NCI-H1105 (cell line): ENCODE results near the gene CREB5.
"Not testable (repeated sequence)": the region's sequence is repeated elsewhere in the genome, so short reads cannot be mapped to it uniquely, and the experiment has no call there.

Source experiments
- DNase-seq: peaks from one replicate; lab custom pipeline; 2025; lab: John Stamatoyannopoulos, UW

CREB5 gene

DNA sequence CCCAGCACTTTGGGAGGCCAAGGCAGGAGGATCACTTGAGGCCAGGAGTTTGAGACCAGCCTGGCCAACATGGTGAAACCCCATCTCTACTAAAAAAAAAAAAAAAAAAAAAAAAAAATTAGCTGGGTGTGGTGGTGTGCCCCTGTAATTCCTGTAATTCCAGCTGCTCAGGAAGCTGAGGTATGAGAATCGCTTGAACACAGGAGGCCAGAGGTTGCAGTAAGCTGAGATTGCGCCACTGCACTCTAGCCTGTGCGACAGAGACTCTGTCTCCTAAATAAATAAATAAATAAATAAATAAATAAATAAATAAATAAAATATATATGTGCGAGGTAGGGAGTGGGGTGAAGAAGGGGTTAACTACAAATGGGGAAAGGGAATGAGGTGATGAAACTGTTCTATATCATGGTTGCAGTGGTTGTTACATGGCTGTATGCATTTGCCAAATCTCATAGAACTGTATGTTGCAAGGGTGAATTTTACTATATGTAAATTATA lies 199.1 kb downstream of the CREB5 start:
- not testable (repeated sequence) for DNase-seq

DNA sequence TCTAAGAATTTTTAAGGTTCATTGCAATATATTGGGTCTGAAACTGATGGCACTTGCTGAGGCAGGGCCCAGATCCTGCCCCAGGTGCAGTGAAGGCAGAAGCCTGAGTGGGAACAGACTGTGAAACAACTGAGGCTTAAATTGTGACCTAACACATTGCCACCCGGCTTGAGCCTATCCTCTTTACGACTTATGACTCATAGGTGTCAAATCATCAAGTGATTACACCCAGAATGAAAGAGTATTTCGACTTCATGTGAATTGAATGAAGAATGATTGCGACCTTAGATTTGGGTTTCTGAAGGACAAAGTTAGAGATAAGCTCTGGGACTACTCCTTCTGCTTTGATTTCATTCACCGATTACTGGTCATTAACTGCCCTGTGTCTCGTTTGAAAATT lies 200.9 kb downstream of the CREB5 start:
- no peak for DNase-seq

DNA sequence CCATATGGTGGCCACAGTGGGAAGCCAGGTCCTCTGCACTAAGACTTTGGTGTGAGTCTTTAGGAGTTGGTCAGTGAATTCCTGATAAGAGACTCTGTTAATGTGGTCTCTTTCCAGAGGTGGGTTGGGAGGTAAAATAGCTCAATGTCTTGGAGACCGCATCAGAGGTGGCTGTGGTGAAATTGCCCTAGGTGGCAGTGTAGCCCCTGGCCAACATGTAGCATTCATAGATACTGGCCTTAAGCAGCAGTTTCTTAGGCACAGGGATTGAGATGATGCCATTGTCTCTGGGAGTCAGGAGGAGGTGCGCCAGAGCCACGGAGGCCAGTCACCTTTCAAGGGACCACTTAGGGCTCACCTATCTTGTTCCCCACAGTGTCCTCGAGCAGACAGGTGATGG lies 202.8 kb downstream of the CREB5 start:
- DNase-seq: no peak

DNA sequence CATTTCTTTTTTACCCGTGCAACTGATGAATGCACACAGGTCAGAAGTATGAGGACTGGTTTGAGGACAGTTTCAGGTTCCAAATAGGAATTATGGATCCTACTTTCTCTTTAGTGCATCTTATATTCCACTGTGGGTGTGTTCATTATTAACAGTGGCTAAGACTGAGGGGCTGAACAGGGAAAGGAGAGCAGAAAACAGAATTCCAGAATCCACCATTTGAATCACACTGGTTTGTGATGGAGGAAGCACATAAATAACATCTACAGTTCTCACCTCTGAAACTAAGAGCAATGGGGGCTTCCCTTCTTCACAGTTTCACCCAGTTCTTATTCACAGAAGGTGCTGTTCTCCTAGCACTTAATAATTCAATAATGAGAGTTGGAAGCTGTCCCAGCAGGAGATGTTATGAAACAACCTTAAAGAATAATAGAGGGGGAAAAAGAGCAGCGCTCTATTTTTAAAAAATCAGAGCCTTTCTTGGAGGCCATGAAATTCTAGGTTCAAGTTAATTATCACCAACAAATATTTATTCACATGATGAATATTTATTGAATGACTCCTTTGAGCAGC lies 205.1 kb downstream of the CREB5 start:
- no peak for DNase-seq

GRCh38 chr7:28618383-28618782 lies 206.1 kb downstream of the CREB5 start:
- DNase-seq: no peak

DNA sequence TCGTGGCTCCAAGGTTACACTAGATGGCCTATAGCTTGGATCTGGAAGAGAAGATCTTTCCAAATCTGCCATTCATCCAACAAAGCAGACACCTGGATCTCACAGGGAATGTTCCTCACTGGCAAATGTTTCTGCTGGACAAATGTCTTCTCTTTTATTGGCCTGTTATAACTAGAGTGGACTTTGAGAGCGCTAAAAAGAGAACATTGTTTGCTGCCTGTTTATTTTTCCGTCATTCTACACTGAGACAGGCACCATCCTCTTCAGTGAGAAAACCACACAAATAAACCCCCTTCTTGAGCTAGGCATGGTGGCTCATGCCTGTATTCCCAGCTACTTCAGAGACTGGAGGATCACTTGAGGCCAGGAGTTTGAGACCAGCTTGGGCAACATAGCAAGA lies 206.9 kb downstream of the CREB5 start:
- no peak for DNase-seq

GRCh38 chr7:28621369-28621841 lies 209.1 kb downstream of the CREB5 start:
- DNase-seq: no peak

DNA sequence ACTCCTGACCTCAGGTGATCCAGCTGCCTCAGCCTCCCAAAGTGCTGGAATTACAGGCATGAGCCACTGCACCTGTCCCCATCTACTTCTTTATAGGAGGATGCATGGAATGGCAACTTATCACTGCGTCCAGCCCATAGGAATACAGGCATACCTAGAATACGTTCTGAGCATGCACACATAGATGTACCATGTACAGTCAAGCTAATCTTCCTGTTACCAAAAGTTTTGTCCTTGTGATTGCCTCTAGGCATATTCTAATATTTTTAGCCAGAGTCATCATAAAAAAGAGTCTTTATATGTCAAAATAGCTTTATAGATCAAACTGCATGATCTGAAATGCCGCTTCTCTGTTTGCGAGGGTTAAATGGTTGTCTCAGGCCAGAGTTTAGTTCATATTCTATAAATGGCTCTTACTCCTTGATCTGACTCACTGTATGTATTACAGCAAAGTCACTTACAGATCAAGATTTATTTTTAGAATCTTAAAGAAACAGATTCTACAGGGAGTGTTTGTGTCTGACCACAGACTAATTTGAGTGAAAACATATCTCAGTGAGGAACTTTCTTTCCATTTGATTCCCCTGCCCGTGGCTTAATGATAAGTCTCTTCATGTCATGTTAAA lies 210.9 kb downstream of the CREB5 start:
- DNase-seq: no peak

DNA sequence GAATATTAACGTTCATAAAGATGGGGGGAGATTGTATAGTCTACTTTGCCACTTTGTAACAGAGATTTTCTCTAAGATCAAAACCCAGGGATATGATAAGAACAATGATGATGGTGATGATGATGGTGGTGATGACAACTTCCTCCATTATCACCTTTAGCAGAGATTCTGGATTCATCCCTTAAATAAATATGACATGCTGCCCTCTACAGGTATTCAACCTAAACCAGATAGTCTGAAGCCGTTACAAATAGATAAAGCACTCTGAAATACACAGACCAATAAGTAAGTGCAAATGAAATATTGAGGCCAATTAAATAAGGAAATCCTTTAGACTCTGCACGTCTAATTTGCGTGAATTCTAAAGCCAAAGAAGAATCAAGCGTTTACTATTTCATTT lies 211.5 kb downstream of the CREB5 start:
- no peak for DNase-seq

DNA sequence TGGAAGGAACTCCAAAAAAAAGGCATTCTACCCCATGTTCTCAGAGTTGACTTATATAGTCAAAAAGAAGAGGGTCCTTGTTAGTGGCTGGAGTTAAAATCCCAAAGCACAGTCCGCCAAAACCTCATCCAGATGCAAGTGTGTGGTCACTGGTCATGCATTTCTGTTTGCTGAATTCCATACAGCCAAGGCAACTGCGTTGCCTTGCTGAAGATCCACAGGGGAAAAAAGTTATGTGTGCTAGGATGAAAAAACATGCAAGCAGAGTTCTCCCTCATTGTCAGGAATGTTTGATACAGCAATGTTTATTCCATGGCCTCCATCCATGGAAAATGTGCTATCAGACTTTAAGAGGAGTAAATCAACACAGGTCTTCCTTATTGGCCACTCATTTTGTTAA lies 213.1 kb downstream of the CREB5 start:
- DNase-seq: no peak

DNA sequence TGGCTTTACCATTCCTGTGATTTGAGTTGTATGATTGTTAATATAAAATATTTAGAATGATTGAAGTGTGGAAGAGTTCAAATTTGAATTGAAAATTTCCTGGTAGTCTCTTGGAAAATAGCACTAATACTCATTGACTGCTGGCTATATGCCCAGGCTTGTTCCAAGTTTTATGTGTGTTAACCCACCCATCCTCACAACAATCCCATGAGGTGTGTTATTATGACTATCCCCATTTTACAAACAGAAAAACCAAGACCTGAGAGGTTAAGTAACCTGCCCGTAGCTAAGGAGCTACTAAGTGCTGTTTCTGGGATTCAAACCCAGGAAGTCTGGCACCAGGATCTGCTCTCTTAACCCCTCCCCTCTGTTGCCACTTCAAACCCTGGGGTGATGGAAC lies 213.9 kb downstream of the CREB5 start:
- no peak for DNase-seq

- DNase-seq: peak; percentile 25
Observed at GRCh38 chr7:28626624-28627262, 214.4 kb downstream of the CREB5 start.

DNA sequence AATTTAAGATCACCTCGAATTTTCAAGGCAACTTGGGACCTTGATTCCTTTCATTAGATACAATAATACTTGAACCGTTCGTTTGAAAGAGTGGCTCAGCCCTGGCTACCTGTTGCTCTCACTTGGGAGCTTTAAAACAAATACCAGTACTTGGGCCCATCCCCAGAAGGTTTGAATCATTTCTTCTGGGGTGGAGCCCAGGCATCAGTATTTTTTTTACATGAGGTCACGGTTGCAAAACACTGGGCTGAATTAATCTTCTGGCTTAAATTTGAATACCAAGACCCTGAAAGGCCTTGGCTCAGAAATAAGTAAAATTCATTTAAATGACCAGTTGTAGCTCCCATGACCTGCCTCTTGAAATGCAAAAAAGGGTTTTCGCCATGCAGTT lies 214.9 kb downstream of the CREB5 start:
- no peak for DNase-seq

GRCh38 chr7:28627896-28628295 lies 215.6 kb downstream of the CREB5 start:
- DNase-seq: no peak

DNA sequence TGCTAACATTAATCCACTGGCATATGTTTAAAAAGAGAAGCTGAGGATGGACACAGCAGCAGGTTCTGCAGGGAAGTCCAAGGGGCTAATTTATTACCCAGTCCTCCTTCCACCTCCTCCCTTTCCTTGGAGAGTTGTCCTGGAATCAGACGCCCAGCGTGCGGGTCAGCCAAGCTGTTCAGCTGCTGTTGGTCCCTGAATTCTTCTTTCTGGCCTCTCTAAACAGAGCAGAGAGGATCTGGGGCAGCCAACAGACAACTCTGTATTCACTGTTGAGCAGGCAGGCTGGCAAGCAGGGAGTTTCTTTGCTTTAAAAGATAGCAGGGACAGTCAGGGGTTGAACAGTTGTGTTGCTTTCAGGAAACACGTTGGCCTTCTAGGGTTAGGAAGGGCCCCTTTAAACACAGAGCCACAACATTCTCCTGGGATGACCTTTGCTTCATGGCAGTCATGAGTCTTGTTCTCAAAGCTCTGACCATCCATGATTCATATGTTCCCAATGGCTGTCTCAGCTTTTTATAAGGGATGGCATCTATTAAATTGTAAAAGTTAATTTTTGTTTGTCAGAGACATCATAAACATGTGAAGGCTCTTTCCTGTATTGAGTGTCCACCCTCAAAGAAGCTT lies 217.0 kb downstream of the CREB5 start:
- DNase-seq: no peak

DNA sequence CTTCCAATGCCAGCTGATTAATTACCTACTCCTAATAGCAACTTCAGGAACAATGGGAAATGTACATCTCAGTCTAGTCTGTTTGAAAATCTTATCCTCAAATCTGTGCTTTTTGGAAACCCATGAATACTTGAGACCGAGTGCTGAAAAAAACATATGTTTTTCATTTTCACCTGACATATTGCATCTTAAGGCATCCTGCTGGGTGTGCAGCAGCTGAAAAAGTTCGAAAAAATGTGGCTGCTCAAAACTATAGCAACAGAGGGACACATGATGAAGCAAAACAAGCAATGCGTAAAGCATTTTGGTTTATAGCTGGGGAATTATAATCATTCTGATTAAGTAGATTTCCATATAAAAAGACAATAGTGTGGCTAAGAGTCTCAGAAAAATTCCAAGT lies 218.0 kb downstream of the CREB5 start:
- DNase-seq: no peak

GRCh38 chr7:28631995-28632394 lies 219.7 kb downstream of the CREB5 start:
- no peak for DNase-seq

GRCh38 chr7:28638914-28639313 lies 226.6 kb downstream of the CREB5 start:
- DNase-seq: no peak

- DNase-seq: no peak
Observed at GRCh38 chr7:28640001-28640400, 227.7 kb downstream of the CREB5 start.

GRCh38 chr7:28641752-28642545 lies 229.6 kb downstream of the CREB5 start:
- DNase-seq: no peak

- DNase-seq: no peak
Observed at GRCh38 chr7:28643188-28643569, 230.9 kb downstream of the CREB5 start.
